Measurements from ENCODE around the gene KRTCAP2.

GRCh38 chr1:155139895-155140629, 33.0 kb downstream of the KRTCAP2 start, which contains the start of gene DPM3:
- TF ChIP-seq CTCF (IDR thresholded peaks at IDR 0.05) (peak in 2 of 4 experiments; percentile 6 to 17), POLR2A (IDR thresholded peaks at IDR 0.05) (peak; percentile 78)

All from prostate gland (tissue), 2 donors.